GM23248 (cell line): ENCODE measurements around the gene MYRIP.
"Not testable (repeated sequence)": the region's sequence is repeated elsewhere in the genome, so short reads cannot be mapped to it uniquely, and the experiment has no call there.

Source experiments
- EZH2 ChIP-seq: fragments of 200-600 bp; sonication (generic); IDR thresholded peaks from 2 replicates; pipeline ENCODE4 v1.6.1; 2018; ENCODE audit warnings: antibody characterized with exemption, mild to moderate bottlenecking; ENCODE audit not compliant: insufficient read depth, poor library complexity, severe bottlenecking
- EZH2phosphoT487 ChIP-seq: fragments of 200-600 bp; sonication (generic); IDR thresholded peaks from 2 replicates; pipeline ENCODE4 v1.6.1; 2018; ENCODE audit warnings: antibody characterized with exemption, moderate library complexity, mild to moderate bottlenecking, low read depth; ENCODE audit not compliant: insufficient read depth

- TF ChIP-seq EZH2phosphoT487, EZH2: not testable (repeated sequence)
Measured at GRCh38 chr3:40133886-40134575, 324.6 kb downstream of the MYRIP start.
